HG02943 (cell line): ENCODE results near the gene KMT5C.

Experiments used
- ATAC-seq: cut with Tn5 transposase; IDR thresholded peaks from one replicate; pipeline ENCODE4 v1.9.1; 2021; ENCODE audit warnings: mild to moderate bottlenecking, low read depth, moderate library complexity; ENCODE audit not compliant: unreplicated experiment

The KMT5C gene

DNA sequence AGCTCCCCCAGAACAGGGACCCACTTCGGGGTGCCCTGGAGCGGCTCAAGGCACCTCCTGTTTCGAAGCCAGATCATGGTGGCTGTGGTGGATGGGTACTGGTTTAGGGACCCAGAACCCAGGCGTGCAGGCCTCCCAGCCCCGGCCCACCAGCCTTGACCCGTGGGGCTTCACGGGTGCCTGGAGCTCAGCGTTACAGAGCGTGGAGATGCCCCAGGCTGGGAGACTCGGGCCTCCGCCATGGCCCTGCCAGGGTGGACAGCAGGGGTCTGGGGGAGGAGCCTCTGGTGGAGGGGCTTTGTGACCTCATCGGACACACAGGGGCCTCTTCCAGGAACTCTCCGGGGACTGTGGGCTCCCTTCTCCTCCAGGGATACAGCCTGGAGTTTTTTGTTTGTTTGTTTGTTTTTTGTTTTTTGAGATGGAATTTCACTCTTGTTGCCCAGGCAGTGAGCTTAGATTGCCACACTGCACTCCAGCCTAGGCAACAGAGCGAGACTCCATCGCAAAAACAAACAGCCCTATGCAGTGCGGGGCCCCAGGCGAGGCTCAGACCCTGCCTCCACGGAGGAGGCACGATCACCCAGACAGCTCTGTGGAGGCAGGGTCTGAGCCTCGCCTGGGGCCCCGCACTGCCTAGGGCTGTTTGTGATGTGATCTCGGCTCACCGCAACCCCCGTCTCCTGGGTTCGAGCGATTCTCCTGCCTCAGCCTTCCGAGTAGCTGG lies 23.5 kb downstream of the KMT5C start, which contains the start of gene GARIN5B:
GARIN5B (minus strand) TSS at position 271 of the 727 bp plus-strand sequence; CDS start at position 77, 194 bp downstream.
- ATAC-seq, result no peak

DNA sequence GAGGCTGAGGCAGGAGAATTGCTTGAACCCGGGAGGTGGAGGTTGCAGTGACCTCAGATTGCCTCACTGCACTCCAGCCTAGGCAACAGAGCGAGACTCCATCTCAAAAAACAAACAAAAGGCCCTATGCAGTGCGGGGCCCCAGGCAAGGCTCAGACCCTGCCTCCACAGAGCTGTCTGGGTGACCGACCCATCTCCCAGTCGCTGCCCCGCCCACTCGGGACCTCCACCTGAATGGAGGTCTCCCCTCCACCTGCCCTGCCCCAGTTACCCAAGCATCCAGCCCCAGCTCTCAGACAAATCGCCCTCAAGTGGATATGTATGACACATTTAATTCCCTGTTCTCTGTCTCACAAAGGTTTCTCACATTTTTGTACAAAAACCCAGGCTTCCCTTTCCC lies 25.6 kb downstream of the KMT5C start:
- no peak for ATAC-seq

DNA sequence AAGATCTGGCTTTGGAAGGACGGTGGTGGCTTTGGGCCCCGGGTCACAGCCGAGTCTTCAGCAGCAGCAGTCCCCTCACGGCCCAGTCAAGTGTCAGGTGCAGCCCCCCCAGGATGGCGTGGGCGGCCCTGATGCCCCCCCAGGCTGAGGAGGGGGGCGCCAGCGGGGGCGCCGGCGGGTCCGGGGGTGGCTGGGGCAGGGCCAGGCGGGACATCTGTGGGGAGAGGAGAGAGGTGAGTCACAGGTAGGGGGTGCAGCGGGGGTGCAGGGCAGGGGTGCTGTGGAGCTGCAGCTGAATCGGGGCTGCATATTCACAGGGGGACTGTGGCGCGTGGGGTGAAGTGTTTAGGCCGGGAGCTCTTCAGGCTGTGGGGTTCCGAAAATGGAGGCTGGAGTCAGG lies 26.3 kb downstream of the KMT5C start:
- ATAC-seq, result no peak

DNA sequence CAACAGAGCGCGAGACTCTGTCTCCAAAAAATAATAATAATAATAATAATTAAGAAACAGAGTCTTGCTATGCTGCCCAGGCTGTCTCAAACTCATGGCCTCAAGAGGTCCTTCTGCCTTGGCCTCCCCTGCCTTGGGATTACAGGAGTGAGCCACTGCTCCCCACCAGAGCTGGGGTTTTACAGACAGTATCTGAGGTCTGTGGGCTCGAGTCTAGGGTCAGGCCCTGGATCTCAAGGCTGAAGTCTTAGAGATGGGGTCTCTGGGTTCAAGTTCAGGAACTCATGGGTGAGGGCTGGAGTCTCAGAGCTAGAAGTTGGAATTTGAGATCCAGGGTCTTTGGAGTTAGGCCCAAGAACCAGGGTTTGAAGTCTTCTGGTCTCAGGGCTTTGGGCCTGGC lies 27.1 kb downstream of the KMT5C start:
- no peak for ATAC-seq

DNA sequence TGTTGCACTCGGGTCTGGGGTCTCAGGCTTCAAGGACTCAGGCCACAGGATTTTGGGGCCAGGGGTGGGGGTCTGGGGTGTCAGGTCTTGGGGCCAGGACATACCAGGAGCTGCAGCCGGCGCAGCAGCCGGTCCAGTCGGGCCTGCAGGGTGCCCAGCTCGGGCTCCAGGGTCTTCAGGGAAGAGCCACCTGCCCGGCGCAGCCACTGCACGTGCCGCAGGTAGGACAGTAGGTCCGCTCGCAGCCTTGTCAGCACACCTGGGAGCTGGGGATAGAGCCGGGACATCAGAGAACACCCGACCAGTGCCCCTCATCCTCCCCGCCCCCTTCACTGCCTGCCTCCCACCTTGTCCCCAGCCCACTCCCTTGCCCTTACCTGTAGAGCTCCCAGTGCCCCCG lies 28.4 kb downstream of the KMT5C start:
- ATAC-seq, result no peak

DNA sequence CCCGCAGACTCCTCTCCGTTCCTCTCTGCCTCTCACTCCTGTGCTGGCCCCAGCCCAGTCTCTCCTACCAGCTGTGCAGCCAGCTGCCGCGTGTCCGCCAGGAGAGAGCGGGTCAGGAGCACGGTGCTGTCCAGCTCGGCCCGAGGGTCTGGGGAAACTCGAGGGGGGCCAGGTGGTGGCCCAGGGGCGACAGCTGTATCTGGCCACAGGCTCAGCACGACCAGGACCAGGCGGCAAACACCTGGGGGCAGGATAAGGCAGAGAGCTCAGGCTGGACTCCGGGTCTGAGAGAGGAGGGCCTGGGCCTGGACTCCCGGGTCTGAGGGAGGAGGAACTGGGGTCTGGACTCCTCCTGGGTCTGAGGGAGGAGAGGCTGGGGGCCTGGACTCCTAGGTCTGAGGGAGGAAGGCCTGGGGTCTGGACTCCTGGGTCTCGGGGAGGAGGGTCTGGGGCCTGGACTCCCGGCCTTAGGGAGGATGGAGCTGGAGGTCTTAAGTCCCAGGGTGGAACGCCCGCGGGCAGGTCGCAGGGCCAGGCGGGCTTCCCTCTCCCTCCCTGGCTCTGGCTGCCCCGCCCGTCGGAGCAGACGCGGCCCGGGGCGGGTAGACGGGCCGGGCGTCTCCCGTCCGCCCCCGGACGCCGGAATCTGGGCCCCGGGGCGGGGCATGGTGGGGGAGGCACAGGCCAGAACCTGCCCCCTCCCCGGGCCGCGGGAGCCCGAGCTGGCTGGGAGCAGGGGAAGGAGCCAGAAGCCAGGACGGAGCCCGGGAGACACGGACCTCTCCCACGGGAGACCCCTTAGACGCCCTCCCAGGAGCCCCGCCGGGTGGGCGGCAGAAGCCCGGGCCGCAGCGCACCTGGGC lies 29.3 kb downstream of the KMT5C start:
- ATAC-seq, result no peak

DNA sequence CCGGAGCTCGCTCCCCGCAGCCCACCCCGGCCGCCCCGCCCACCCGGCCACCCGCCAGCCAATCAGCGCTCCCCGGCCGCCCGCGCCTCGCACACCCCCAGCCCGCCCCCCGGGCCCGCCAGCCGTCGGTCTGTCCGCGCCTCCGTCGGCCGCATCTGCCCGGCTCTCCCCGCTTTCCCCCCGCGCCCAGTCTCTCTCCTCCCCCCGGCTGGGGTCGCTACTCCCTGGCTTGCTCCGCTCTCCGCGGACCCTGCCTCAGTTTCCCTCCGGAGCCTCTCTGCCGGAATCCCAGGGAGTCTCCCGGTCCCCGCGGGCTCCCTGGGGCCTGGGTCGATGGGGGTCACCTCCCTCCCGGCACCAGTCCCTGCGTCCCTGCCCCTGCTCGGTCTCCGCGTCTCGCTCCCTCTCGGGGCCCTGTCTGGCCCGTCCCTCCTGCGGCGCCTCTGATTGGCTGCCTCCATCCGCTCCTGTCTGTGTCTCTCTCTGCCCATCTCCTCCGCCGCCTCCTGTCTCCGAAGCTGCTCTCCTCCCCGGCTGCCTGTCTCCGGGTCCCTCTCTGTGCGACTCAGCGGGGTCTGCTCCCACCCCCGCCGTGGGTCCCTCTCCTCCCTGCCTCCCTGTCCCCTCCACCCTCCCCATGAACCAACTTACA lies 30.1 kb downstream of the KMT5C start:
- ATAC-seq, result no peak

DNA sequence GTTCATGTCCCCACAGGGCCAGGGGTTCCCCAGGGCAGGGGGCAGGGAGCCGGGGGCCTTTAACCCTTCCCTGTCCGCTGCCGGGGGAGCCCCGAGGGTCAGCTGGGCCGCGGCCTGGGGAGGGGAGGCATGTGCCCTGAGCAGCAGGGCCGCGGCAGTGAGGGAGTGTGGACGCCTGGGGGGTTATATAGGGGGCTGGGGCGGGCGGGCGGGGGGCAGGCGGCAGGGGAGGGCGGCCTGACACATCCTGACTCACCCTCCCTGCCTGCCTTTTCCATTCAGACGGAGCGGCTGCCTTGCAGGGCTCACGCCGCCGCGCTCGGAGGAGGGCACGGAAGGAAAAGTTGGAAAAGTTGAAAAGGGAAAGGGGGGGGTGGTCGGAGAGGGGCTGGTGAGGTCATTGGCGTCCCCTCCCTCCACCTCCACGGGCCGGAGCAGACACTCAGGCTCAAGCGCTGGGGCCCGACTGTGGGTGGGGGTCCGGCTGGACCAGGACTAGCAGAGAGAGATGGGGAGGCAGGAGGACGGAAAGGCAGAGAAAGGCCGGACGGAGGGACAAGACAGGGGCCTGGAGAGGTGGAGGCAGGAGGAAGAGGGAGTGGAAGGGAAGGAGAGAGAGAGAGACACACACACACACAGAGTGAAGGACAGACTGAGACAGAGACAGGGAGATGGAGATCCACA lies 30.8 kb downstream of the KMT5C start, which contains the start of gene IL11:
IL11 (minus strand) TSS at position 159 of the 684 bp plus-strand sequence; CDS start at position 6, 153 bp downstream.
- no peak for ATAC-seq

DNA sequence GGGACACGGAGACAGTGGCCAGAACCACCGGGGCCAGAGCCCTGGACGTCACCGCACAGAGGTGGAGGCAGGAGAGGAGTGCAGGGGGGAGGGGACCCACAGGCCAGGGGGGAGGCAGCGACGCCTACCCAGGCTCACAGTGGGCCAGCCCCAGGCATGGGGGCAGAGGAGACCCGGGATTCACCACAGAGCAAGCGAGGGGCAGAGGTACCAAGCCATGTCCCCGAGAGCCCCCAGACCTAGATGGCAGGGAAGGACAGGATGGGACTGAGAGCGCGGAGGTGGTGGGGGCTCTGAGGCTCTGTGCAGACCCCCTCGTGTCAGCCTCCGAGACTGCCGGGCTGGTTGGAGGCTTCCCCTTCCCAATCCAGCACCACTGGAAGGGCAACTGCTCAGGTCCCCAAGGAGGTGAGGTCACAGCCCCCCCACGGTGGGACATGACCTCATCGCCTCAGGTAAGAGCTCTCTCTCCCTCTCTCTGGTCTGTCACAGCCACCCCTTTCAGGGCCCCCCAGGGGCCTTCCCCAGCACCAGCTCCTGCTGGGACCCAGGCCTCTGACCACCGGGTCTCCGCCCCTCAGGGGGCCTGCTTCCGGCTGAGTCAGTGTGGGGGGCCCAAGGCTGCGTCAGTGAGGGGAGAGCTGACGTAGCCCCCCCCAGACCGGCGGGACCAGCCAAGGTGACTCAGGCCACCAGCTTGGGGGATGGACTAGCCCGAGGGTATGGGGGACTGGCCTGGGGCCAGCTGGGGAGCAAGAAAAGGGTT lies 32.8 kb downstream of the KMT5C start:
- ATAC-seq, result no peak

DNA sequence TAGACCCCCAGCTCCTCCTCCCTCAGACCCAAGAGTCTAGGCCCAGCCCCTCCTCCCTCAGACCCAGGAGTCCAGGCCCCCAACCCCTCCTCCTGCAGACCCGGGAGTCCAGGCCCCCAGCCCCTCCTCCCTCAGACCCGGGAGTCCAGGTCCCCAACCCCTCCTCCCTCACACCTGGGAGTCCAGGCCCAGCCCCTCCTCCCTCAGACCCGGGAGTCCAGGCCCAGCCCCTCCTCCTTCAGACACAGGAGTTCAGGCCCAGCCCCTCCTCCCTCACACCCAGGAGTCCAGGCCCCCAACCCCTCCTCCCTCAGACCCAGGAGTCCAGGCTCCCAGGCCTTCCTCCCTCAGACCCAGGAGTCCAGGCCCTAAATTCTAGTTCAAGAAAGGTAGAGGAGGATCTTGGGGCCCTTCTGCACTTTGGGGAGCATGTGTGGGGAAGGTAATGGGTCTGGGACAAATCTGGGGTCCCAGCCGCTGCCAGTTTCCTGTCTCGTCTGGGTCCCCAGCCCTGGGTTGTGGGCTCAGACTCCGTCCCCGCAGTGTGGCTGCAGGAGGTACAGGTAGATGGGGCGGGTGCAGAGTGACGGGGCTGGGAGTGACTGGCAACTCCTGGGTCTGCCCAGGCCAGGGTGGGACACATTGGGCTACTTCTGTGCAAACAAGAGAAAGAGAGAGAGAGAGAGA lies 33.8 kb downstream of the KMT5C start:
- no peak for ATAC-seq

DNA sequence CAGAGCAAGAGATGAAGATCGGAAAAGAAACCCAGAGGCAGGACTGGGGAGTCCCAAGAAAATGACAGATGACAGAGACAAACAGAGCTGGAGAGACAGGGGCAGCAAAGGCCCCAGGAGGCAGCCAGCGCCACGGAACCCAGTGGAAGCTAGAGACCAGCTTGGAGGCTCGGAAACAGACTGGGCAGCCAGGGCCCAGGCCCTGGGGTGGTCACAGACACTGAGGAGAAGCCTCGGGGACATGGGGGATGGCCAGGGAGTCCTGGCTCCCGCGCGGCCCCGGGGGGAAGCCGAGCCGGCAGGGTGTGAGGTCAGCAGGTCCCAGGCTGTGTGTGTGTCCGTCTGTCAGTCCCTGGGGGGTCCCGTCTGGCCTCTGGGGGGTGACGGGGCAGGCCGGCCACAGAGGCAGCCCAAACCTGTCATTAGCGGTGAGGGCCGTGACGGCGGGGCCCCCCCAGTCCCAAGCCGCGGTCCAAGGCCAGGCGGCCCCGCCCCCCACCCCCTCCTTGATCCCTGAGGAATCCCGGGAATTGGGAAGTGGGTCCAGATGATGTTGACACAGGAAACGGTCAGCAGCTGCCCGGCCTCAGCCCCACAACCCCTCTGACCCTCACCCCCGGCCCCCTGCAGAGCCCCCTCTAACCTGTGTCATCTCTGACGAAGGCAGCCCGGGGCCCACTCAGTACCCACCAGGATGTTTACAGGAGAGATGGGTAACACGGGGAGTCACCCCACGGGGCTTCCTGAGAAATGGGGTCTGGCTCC lies 34.5 kb downstream of the KMT5C start:
- no peak for ATAC-seq

DNA sequence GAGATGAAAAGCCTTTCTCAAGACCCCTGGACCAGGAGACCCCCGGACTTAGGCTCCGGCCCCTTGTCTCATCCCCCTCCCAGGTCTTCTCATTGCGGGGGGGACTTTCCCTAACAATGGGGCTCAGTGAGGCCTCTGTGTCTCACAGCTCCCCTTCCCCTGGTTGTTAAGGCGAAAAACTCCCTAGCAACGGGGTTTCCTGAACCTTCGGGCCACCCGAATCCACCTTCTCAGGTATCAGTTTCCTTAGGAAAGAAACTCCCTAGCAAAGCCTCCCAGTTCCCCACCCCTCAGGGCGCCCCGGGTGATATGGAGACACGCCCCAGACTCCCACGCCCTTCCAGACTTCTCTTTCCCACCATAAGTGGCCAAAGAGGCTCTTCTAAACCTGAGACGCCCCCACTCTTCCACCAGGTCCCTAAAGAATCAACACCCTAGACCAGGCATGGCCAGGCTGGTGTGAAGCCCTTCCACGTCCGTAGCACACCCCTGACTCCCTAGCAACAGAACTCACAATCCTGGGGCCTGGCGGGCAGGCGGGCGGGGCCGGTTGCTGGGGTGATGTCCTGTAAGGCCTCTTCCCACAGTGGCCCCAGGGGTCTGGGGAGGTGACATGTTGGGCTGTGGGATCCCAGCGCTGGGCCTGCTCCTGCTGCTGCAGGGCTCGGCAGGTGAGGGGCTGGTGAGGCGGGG lies 36.7 kb downstream of the KMT5C start, which contains the start of gene TMEM190:
TMEM190 (plus strand) TSS at position 586 of the 693 bp plus-strand sequence; CDS start at position 614, 28 bp downstream.
- ATAC-seq, result no peak

DNA sequence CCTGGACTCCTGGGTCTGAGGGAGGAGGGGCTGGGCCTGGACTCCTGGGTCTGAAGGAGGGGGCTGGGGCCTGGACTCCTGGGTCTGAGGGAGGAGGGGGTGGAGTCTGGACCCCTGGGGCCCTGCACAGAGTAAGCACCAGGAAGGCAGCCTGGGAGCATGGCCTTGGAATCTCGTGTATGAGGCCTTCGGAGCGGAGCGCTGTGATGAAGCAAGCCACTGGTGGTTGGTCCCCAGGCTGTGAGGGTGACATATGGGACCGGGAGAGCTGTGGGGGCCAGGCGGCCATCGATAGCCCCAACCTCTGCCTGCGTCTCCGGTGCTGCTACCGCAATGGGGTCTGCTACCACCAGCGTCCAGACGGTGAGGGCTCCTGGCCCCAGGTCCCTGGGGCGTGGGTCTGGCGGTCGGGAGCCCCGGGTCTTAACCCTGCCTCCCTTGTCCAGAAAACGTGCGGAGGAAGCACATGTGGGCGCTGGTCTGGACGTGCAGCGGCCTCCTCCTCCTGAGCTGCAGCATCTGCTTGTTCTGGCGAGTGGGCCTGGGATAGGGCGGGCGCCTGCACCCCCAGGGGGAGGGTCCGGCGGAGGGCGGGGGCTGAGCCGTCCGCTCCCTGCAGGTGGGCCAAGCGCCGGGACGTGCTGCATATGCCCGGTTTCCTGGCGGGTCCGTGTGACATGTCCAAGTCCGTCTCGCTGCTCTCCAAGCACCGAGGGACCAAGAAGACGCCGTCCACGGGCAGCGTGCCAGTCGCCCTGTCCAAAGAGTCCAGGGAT lies 37.9 kb downstream of the KMT5C start:
- no peak for ATAC-seq

DNA sequence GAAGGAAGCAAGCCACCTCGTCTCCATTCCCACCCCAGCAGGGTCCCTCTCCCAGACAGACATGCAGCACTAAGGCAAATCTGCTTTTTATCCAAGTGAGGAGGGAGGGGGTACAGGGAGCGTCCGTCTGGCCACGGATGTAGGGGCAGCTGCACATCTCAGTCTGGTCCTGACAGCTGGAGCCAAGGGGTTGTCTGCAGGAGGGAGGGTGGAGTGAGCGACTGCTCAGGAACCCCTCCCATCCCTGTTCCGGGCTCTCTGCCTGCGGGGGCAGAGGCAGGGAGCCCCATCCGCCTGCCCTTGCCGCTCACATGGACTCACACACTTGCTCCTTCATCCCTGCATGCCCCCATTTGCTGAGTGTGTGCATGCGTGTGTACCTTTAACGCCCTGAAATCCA lies 39.5 kb downstream of the KMT5C start:
- ATAC-seq, result no peak

DNA sequence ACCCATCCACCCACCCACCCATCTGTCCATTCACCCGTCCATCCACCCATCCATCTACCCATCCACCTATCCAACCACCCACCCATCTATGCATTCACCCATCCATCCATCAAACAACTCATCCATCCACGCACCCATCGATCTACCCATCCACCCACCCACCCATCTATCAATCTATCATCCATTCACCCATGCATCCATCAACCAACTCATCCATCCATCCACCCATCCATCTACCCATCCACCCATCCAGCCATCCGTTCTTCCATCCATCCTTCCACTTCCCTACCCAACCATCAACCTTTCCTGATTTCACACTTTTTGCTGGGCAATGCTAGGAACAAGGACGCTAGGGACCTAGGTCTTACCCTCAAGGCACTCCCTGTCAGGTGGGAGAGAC lies 42.3 kb downstream of the KMT5C start:
- no peak for ATAC-seq

DNA sequence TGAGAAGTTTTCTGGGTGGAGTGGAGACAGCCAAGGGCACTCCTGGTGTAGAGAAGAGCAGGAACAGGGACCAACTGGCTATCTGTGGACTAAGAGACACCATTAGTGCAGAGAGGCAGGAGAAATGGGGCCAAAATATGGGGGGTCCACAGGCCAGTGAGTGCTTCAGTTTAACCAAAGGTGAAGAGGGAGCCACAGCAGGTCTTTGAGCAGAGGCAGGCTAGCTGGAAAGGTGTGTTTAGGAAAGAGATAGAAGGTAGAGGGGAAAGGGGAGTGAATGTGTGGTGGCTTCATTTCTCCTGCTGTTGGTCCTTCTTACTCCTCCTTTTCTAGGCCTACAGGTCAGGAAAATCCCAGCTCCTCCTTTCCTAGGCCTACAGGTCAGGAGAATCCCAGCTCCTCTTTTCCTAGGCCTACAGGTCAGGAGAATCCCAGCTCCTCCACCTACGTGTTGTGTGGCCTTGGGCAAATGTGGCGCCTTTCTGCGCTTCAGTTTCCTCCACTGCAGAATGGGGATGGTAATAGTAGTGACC lies 42.9 kb downstream of the KMT5C start:
- no peak for ATAC-seq
